Stimulated activated CD8-positive, alpha-beta memory T cell treated with anti-CD3 and anti-CD28 coated beads, Interleukin-12 subunit alpha, Interleukin-12 subunit beta, amount 100 ng/mL, for 24 hours (primary cell): Measurements from ENCODE around the gene RRAS.
"Not testable (repeated sequence)": the region's sequence is repeated elsewhere in the genome, so short reads cannot be mapped to it uniquely, and the experiment has no call there.

ENCODE experiments used
- DNase-seq: peaks from one replicate; pipeline ENCODE4 v3.0.0-alpha.2; 2020; ENCODE audit errors: extremely low read depth

Gene RRAS

GRCh38 chr19:49655570-49656455, 15.9 kb upstream of the RRAS start:
- DNase-seq: no peak

GRCh38 chr19:49654581-49654980, 14.6 kb upstream of the RRAS start:
- no peak for DNase-seq

GRCh38 chr19:49653466-49653806, 13.5 kb upstream of the RRAS start:
- no peak for DNase-seq

GRCh38 chr19:49652551-49653465, 12.9 kb upstream of the RRAS start:
- DNase-seq: no peak

GRCh38 chr19:49651820-49652550, 12.0 kb upstream of the RRAS start:
- no peak for DNase-seq

GRCh38 chr19:49651029-49651819, 11.3 kb upstream of the RRAS start:
- DNase-seq: no peak

GRCh38 chr19:49646586-49646985, 6.6 kb upstream of the RRAS start:
- no peak for DNase-seq

GRCh38 chr19:49645995-49646394, 6.1 kb upstream of the RRAS start:
- no peak for DNase-seq

GRCh38 chr19:49645592-49645991, 5.6 kb upstream of the RRAS start:
- no peak for DNase-seq

- no peak for DNase-seq
These were observed 3.5 kb upstream of the RRAS start for GRCh38 chr19:49643466-49643865.

GRCh38 chr19:49642492-49643035, 2.6 kb upstream of the RRAS start:
- DNase-seq: no peak

GRCh38 chr19:49641688-49642491, 1.9 kb upstream of the RRAS start, which contains the start of gene SCAF1:
TSS of gene SCAF1 (plus strand) at chr19:49642209. CDS start at chr19:49645027, 2,818 bp downstream.
- peak; percentile 97 for DNase-seq

GRCh38 chr19:49639401-49640112, 386 bp downstream of the RRAS start:
- no peak for DNase-seq

GRCh38 chr19:49637821-49638738, 1.9 kb downstream of the RRAS start:
- DNase-seq: no peak

- no peak for DNase-seq
These were observed 3.6 kb downstream of the RRAS start for GRCh38 chr19:49636233-49636932.

GRCh38 chr19:49635530-49636232, 4.3 kb downstream of the RRAS start:
- DNase-seq: no peak

GRCh38 chr19:49633273-49633672, 6.7 kb downstream of the RRAS start:
- not testable (repeated sequence) for DNase-seq
